Measurements from ENCODE around the gene RNF4.
"Not testable (repeated sequence)": the region's sequence is repeated elsewhere in the genome, so short reads cannot be mapped to it uniquely, and the experiment has no call there.

RNF4 gene

GRCh38 chr4:2457481-2458295, 11.2 kb upstream of the RNF4 start:
- DNase-seq (ENCODE audit: low read depth), result no peak

GRCh38 chr4:2458546-2459491, 10.1 kb upstream of the RNF4 start:
- DNase-seq (ENCODE audit: low read depth), result no peak

- no peak for DNase-seq (ENCODE audit: low read depth)
Measured at GRCh38 chr4:2459589-2460349, 9.1 kb upstream of the RNF4 start.

GRCh38 chr4:2461246-2461960, 7.5 kb upstream of the RNF4 start:
- DNase-seq (ENCODE audit: low read depth), result no peak

GRCh38 chr4:2462218-2462991, 6.5 kb upstream of the RNF4 start:
- no peak for DNase-seq (ENCODE audit: low read depth)

- no peak for DNase-seq (ENCODE audit: low read depth)
Measured at GRCh38 chr4:2462992-2463762, 5.7 kb upstream of the RNF4 start.

- DNase-seq (ENCODE audit: low read depth), result no peak
Measured at GRCh38 chr4:2465032-2465431, 3.9 kb upstream of the RNF4 start.

GRCh38 chr4:2465544-2465943, 3.4 kb upstream of the RNF4 start:
- DNase-seq (ENCODE audit: low read depth), result not testable (repeated sequence)

- DNase-seq (ENCODE audit: low read depth), result no peak
Measured at GRCh38 chr4:2469192-2469984, 482 bp downstream of the RNF4 start.

GRCh38 chr4:2470791-2471190, 1.9 kb downstream of the RNF4 start:
- DNase-seq (ENCODE audit: low read depth), result no peak

GRCh38 chr4:2472187-2472586, 3.3 kb downstream of the RNF4 start:
- DNase-seq (ENCODE audit: low read depth), result no peak

- no peak for DNase-seq (ENCODE audit: low read depth)
Measured at GRCh38 chr4:2478229-2478628, 9.3 kb downstream of the RNF4 start.

GRCh38 chr4:2480649-2481048, 11.7 kb downstream of the RNF4 start:
- no peak for DNase-seq (ENCODE audit: low read depth)

GRCh38 chr4:2482192-2482591, 13.3 kb downstream of the RNF4 start:
- no peak for DNase-seq (ENCODE audit: low read depth)

- no peak for DNase-seq (ENCODE audit: low read depth)
Measured at GRCh38 chr4:2482693-2483092, 13.8 kb downstream of the RNF4 start.

GRCh38 chr4:2483237-2483636, 14.3 kb downstream of the RNF4 start:
- no peak for DNase-seq (ENCODE audit: low read depth)

GRCh38 chr4:2484185-2484584, 15.3 kb downstream of the RNF4 start:
- no peak for DNase-seq (ENCODE audit: low read depth)

- DNase-seq (ENCODE audit: low read depth), result no peak
Measured at GRCh38 chr4:2484993-2485392, 16.1 kb downstream of the RNF4 start.

GRCh38 chr4:2485956-2486355, 17.1 kb downstream of the RNF4 start:
- DNase-seq (ENCODE audit: low read depth), result no peak

All from GM04503 (cell line).